ENCODE results near the gene CERT1.

CERT1 gene

DNA sequence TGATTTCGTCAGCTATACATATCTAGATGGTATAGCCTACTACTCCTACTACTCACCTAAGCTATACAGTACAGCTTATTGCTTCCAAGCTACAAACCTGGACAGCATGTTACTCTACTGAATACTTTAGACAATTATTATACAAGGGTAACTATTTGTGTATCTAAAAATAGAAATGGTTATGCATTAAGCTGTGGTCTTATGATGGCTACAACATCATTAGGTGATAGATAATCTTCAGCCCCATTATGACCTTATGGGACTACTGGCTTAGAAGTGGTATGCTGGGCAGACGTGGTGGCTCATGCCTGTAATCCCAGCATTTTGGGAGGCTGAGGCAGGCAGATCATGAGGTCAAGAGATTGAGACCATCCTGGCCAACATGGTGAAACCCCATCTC lies 40.2 kb downstream of the CERT1 start:
- DNase-seq (ENCODE audit: low spot score) = no peak

DNA sequence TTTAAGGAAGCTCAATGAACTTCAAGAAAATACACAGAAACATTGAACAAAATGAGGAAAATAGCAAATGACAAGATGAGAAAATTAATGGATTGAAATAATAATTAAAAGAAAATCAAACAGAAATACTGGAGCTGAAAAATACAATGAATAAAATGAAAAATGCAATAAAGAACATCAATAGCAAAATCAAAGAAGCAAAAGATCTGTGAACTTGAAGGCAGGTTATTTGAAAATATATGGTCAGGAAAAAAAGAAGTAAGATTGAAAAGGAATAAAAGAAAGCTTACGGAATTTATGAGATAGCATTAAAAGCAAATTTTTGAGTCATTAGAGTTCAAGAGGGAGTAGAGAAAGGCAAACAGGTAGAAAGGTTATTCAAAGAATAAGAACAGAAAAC lies 42.4 kb downstream of the CERT1 start:
- DNase-seq (ENCODE audit: low spot score) = no peak

GRCh38 chr5:75468593-75468992 lies 42.8 kb downstream of the CERT1 start:
- DNase-seq (ENCODE audit: low spot score) = no peak

DNA sequence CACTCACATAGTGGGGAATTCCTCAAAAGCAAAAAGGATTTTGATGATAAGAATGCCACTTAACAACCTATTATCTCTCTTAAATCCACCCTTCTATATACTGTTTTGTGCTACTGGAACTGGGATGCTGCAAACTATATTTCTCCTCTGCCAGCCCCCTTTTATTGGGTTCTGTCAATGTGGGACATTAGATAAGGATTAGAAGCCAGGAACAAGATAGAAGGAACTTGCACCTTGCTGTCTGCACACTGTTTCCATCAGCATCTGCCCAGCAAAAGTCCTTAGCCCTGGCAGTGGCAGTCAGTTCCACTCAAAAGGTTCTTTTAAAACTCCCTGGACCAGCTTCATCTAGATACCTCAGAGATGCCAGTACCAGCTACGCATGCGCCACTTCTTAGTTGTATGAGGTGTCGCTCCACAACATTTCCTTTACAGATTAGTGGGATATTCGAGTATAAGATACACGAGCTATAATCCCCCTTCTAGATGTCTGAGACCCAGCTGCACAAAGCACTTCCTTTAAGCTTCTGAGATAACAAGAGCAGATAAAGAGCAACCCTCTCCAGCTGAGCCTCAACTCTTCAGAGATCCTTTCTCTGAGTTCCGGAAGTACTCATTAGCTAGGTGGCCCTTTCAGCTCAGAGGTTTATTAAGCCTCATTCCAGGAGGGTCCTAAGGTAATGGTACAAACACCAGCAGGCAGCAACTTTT lies 45.3 kb downstream of the CERT1 start:
- no peak for DNase-seq (ENCODE audit: low spot score)

DNA sequence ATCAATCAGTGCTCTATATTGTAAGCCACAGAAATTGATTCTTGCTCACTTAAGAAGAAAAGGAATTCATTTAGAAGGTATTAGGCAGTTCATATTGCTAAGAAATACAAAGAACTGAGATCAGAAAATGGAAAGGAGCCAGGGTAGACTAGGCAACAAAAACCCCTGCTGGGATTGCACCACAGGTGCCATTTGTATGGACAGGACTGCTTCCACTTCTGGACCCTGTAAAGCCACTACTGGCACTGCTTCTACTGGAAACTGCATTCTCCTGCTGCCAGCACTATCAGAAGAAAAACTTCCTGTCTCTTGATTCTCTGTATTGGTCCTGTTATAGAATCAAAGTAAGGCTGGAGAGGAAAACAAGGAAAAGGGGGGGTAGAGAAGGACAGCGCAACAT lies 45.9 kb downstream of the CERT1 start:
- no peak for DNase-seq (ENCODE audit: low spot score)

- DNase-seq (ENCODE audit: low spot score) = no peak
These were observed 47.7 kb downstream of the CERT1 start for GRCh38 chr5:75463726-75464125.

GRCh38 chr5:75461679-75462078 lies 49.8 kb downstream of the CERT1 start:
- DNase-seq (ENCODE audit: low spot score) = no peak

- no peak for DNase-seq (ENCODE audit: low spot score)
These were observed 50.4 kb downstream of the CERT1 start for GRCh38 chr5:75460942-75461610.

DNA sequence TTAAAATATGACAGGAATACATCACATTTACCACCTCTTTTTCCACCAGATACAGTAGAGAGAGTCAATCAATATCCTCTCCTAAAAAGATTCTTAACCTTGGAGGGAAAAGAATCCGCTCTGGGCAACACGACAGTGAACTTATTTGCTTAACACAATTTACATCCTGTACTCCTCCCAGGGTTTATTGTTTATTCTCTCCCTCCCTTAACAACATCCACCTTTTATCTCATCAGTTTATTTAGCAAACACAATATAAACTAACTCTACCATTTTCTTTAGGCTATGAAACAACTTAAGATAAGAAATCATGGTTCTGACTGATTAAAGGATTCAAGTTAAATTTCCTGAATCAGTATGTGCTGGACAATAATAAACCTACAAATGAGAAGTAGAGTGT lies 50.9 kb downstream of the CERT1 start:
- peak; percentile 13 for DNase-seq (ENCODE audit: low spot score)

DNA sequence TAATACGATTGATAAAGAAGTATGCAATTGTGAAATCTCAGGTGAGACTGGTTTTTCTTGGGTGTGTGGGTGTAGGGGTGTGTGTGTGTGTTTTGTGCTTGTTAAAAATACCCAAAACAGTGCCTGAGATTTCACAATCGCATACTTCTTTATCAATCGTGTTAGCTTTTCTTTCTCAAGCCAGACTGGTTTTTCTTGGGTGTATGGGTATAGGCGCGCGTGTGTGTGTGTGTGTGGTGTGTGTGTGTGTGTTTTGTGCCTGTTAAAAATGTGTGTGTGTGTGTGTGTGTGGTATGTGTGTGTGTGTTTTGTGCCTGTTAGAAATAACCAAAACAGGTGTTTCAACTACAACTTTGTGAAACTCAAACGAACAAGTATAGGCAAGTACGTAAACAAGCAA lies 53.7 kb downstream of the CERT1 start:
- DNase-seq (ENCODE audit: low spot score) = no peak

DNA sequence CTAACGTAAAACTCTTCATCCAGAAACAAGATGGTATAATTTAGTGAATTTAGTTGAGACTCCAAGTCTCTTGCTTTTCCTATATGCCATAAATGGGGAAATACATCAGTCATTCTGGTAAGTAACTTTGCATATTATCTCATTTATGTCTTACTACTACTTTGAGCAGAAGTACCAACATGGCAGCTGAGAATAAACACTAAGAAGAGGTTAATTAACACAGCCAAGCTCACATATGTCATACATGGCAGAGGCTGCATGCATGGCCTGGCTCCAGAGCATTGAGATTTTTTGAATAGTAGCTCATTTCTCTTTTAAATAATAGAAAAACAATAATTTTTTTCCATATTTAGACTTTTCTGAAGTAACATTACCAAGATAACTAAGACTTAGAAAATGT lies 54.3 kb downstream of the CERT1 start:
- DNase-seq (ENCODE audit: low spot score) = no peak

DNA sequence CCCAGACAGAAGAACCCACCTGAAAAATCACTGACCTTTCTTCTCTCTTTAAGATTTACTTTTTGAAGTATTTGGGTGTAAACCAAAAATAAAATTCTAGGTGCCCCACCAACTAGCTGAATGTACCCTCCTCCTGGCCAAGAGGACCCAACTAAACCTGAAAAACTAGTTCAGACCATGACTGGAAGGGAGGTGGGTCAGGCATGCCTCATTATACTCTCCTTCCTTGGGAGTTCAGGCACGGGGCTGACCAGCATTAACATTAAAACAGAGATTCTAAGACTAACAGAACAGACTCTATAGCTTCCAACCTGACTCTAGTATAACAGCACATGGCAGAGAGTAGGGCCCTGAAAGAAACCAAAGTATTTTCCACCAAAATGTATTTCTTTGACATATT lies 61.4 kb downstream of the CERT1 start:
- DNase-seq (ENCODE audit: low spot score) = no peak

DNA sequence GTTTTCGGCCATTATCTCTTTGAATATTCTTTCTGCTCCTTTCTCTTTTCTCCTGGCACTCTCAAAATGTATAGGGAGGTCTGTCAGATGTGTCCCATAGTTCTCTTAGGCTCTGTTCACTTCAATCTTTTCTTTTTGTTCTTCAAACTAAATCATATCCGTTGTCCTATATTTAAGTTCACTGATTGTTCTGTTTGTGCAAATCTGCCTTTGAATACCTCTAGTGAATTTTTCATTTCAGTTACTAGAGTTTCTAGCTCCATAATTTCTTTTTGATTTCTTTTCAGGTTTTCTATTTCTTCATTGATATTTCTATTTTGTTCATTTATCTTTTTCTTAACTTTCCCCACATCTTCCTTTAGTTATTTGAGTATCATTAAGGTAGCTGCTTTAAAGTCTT lies 65.4 kb downstream of the CERT1 start:
- no peak for DNase-seq (ENCODE audit: low spot score)

GRCh38 chr5:75441560-75441959 lies 69.9 kb downstream of the CERT1 start:
- DNase-seq (ENCODE audit: low spot score) = no peak

GRCh38 chr5:75439276-75439675 lies 72.2 kb downstream of the CERT1 start:
- DNase-seq (ENCODE audit: low spot score) = no peak

DNA sequence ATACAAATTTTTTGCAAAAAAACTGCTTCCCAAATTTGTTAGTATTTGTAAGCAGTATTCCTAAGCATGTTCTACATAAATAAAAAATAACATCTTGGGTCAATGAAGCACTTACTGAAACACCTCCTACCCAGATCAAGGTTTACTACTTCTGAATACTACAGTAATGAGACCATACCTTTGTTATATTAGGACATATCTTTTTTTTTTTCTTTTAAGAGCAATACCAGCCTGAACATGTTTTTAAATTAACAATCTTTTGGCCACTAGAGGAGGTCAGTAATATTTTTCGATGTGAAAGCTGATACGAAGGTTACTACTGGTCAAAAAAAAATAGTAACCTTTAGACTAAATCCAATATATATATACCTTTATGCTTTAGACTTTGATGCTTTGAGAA lies 72.7 kb downstream of the CERT1 start:
- DNase-seq (ENCODE audit: low spot score) = no peak

DNA sequence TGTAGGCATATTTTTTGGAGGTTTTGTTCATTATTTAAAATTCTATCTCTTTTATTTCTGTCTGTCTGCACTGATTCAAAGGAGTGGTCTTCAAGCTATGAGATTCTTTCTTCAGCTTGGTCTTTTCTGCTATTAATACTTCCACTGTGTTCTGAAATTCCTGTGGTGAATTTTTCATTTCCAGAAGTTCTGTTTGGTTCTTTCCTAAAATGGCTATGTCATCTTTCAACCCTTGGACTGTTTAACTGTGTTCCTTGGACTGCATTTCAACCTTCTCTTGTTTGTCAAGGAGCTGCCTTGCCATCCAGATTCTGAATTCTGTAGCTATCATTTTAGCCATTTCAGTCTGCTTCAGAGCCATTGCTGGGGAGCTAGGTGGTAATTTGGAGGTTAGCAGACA lies 76.3 kb downstream of the CERT1 start:
- DNase-seq (ENCODE audit: low spot score) = no peak

DNA sequence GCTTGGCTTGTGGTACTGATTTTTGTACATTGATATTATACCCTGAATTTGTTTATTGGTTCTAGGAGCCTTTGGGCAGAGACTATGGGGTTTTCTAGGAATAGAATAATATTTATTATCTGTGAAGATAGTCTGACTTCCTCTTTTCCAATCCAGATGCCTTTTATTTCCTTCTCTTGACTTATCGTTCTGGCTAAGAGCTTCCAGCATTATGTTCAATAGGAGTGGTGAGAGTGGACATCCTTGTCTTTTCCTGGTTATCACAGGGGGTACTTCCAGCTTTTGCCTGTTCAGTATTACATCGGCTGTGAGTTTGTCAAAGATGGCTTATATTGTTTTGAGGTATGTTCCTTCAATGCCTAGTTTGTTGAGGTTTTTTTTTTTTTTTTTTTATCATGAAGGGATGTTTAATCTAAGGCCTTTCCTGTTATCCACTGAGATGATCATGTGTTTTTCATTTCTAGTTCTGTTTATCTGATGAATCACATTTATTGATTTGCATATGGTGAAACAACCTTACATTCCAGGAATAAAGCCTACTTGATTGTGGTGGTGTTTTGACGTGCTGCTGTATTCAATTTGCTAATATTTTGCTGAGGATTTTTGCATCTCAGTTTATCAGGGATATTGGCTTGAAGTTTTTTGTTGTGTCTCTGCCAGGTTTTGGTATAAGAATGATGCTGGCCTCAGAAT lies 77.5 kb downstream of the CERT1 start:
- DNase-seq (ENCODE audit: low spot score) = no peak

DNA sequence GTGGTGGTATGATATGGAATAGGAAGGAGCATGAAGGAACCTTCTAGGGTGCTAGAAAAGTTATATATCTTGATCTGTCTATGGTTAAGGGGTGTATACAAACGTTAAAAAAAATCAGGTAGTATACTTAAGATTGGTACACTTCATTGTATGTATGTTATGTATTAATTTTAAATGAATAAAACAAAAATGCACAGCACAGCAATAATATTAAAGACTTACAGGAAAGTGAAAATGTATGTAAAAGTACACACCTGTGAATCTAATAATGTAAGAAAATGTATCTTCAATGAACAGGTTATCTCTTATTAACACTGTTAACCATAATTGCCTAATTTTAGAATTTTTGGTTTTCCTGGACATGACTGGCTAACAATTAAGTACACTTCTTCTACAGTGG lies 97.2 kb downstream of the CERT1 start:
- no peak for DNase-seq (ENCODE audit: low spot score)

DNA sequence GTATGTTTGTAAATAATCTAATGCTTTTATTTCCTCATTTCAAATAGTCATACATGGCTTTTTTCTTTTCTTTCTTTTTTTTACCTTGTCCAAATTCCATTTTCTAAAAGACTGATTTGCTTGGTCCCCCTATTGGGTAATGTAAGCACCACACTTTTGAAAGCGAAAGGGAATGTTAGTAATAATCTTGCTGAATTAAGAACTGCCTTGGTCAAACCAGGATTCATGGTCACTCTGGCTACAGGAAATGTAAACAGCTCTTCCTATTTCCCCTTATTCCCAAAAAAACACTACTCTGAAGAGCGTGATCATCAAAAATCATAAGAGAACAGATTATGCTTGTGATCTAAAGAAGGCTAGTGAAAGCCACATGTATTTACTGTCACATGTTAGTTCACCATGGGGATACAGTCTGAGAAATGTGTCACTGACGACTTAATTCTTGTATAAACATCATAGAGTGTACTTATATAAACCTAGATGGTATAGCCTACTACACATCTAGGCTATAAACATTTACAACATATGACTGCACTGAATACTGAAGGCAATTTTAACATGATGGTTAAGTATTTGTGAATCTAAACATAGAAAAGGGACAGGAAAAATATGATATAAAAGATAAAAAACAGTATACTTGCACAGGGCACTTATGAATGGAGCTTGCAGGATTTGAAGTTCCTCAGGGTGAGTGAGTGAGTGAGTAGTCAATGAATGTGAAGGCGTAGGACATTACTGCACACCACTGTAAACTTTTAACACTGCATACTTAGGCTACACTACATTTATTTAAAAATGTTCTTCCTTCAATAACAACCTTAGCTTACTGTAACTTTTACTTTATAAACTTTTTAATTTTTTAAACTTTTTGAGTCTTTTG lies 99.1 kb downstream of the CERT1 start:
- no peak for DNase-seq (ENCODE audit: low spot score)

GRCh38 chr5:75405296-75405695 lies 106.1 kb downstream of the CERT1 start:
- no peak for DNase-seq (ENCODE audit: low spot score)

- no peak for DNase-seq (ENCODE audit: low spot score)
These were observed 116.2 kb downstream of the CERT1 start for GRCh38 chr5:75395277-75395676.

All from HuH-7 (cell line).